ENCODE data around the gene MCAT. TPM values are rescaled to one million over a fixed set of nuclear protein-coding genes. Genes with fewer than 3 reads are reported as not detected.

The MCAT gene
- total and polyA plus RNA-seq, 4 donors, result 8.3 to 22.6 (median 14.8) TPM

- no peak for TF ChIP-seq ATF3 (IDR thresholded peaks at IDR 0.05)
- no peak for TF ChIP-seq RAD21 (IDR thresholded peaks at IDR 0.05)
- TF ChIP-seq HNF4G (IDR thresholded peaks at IDR 0.05), result no peak
Observed at GRCh38 chr22:43136801-43137200, 6.4 kb downstream of the MCAT start (continued).

- Histone ChIP-seq H3K4me3 (ENCODE audit: low read depth in 1 of 3, low read length in 3 of 3) (no peak overlapping the region), H3K36me3 (ENCODE audit: control insufficient read depth in 4 of 4, insufficient read depth in 3 of 4, low read depth in 1 of 4, low read length in 3 of 4) (peaks cover 3 to 53% (median 10%) of the 10 kb centered on the region in 4 donors), H3K27ac (ENCODE audit: low read depth in 1 of 2, low read length in 2 of 2) (peak overlapping the region in 1 of 2 donors; percentile 18), H3K9me3 (ENCODE audit: control insufficient read depth in 4 of 4, low read length in 3 of 4) (no peaks in the 10 kb centered on the region), H3K9ac (ENCODE audit: low read depth in 1 of 2, low read length in 2 of 2) (no peak overlapping the region), H3K4me1 (ENCODE audit: control insufficient read depth in 4 of 4, insufficient read depth in 4 of 4, low read length in 3 of 4) (no peaks in the 10 kb centered on the region), H3K27me3 (ENCODE audit: control insufficient read depth in 4 of 4, insufficient read depth in 4 of 4, low read length in 3 of 4) (no peaks in the 10 kb centered on the region)
- DNase-seq (ENCODE audit: low spot score), result no peak
- 61% methylated on average over 9 of the region's 9 CpGs for WGBS
- peak; percentile 36 to 57 for TF ChIP-seq RAD21 (IDR thresholded peaks at IDR 0.05)
- TF ChIP-seq FOXA2 (IDR thresholded peaks at IDR 0.05), result no peak
- TF ChIP-seq NR2F2 (IDR thresholded peaks at IDR 0.05), result peak; percentile 50
- TF ChIP-seq CTCF (IDR thresholded peaks at IDR 0.05; ENCODE audit: low read depth, low read length, missing input control), result peak; percentile 30
Observed at GRCh38 chr22:43136255-43136654, 6.9 kb downstream of the MCAT start.

- Histone ChIP-seq H3K27me3 (ENCODE audit: control insufficient read depth in 4 of 4, insufficient read depth in 4 of 4, low read length in 3 of 4) (no peaks in the 10 kb centered on the region), H3K9me3 (ENCODE audit: control insufficient read depth in 4 of 4, low read length in 3 of 4) (no peaks in the 10 kb centered on the region), H3K4me3 (ENCODE audit: low read depth in 1 of 3, low read length in 3 of 3) (no peak overlapping the region), H3K4me1 (ENCODE audit: control insufficient read depth in 4 of 4, insufficient read depth in 4 of 4, low read length in 3 of 4) (no peaks in the 10 kb centered on the region), H3K36me3 (ENCODE audit: control insufficient read depth in 4 of 4, insufficient read depth in 3 of 4, low read depth in 1 of 4, low read length in 3 of 4) (peaks cover 3 to 53% (median 10%) of the 10 kb centered on the region in 4 donors), H3K9ac (ENCODE audit: low read depth in 1 of 2, low read length in 2 of 2) (no peak overlapping the region), H3K27ac (ENCODE audit: low read depth in 1 of 2, low read length in 2 of 2) (no peak overlapping the region)
- no peak for DNase-seq (ENCODE audit: low spot score)
- WGBS, result 96% methylated on average over 5 of the region's 5 CpGs
- TF ChIP-seq NR2F2 (IDR thresholded peaks at IDR 0.05) (no peak), ATF3 (IDR thresholded peaks at IDR 0.05) (no peak), GABPA (IDR thresholded peaks at IDR 0.05 in 1 of 2, conservative IDR thresholded peaks at IDR 0.05 in 1 of 2) (no peak), FOXA1 (IDR thresholded peaks at IDR 0.05) (no peak), HNF4A (conservative IDR thresholded peaks at IDR 0.05) (no peak), CTCF (IDR thresholded peaks at IDR 0.05; ENCODE audit: low read depth, low read length, missing input control) (no peak), REST (IDR thresholded peaks at IDR 0.05) (no peak), FOXA2 (IDR thresholded peaks at IDR 0.05) (no peak), MAX (IDR thresholded peaks at IDR 0.05) (no peak), JUND (IDR thresholded peaks at IDR 0.05) (no peak), YY1 (IDR thresholded peaks at IDR 0.05) (no peak), EGR1 (IDR thresholded peaks at IDR 0.05; ENCODE audit: low read depth in 2 of 2) (no peak), ZBTB33 (IDR thresholded peaks at IDR 0.05) (no peak), SP1 (IDR thresholded peaks at IDR 0.05) (no peak), HNF4G (IDR thresholded peaks at IDR 0.05) (no peak), RAD21 (IDR thresholded peaks at IDR 0.05) (no peak), TAF1 (conservative IDR thresholded peaks at IDR 0.05) (no peak), RXRA (IDR thresholded peaks at IDR 0.05) (no peak)
Observed at GRCh38 chr22:43135565-43135964, 7.6 kb downstream of the MCAT start.
